ENCODE measurements around the gene DNMT3B.
"Not testable (repeated sequence)": the region's sequence is repeated elsewhere in the genome, so short reads cannot be mapped to it uniquely, and the experiment has no call there.

DNMT3B gene

GRCh38 chr20:32792316-32792715 is 30.1 kb downstream of the DNMT3B start:
- DNase-seq, result no peak

GRCh38 chr20:32792731-32793458 is 30.7 kb downstream of the DNMT3B start:
- no peak for DNase-seq

GRCh38 chr20:32796383-32796948 is 34.3 kb downstream of the DNMT3B start:
- no peak for DNase-seq

- DNase-seq, result no peak
Observed at GRCh38 chr20:32796981-32797451, 34.8 kb downstream of the DNMT3B start.

GRCh38 chr20:32797571-32797970 is 35.4 kb downstream of the DNMT3B start:
- DNase-seq, result not testable (repeated sequence)

- no peak for DNase-seq
Observed at GRCh38 chr20:32798046-32798981, 36.1 kb downstream of the DNMT3B start.

GRCh38 chr20:32803092-32803491 is 40.9 kb downstream of the DNMT3B start:
- DNase-seq, result no peak

- DNase-seq, result no peak
Observed at GRCh38 chr20:32804022-32804715, 42.0 kb downstream of the DNMT3B start.

- DNase-seq, result no peak
Observed at GRCh38 chr20:32804817-32805216, 42.6 kb downstream of the DNMT3B start.

GRCh38 chr20:32805721-32806120 is 43.5 kb downstream of the DNMT3B start:
- DNase-seq, result no peak

GRCh38 chr20:32806356-32806755 is 44.2 kb downstream of the DNMT3B start:
- no peak for DNase-seq

GRCh38 chr20:32807706-32808105 is 45.5 kb downstream of the DNMT3B start:
- DNase-seq, result no peak

GRCh38 chr20:32808438-32808837 is 46.3 kb downstream of the DNMT3B start:
- no peak for DNase-seq

- DNase-seq, result no peak
Observed at GRCh38 chr20:32809907-32810306, 47.7 kb downstream of the DNMT3B start.

GRCh38 chr20:32810941-32811340 is 48.8 kb downstream of the DNMT3B start:
- no peak for DNase-seq

- no peak for DNase-seq
Observed at GRCh38 chr20:32811886-32812285, 49.7 kb downstream of the DNMT3B start.

GRCh38 chr20:32819992-32820697 is 58.0 kb downstream of the DNMT3B start:
- DNase-seq, result peak; percentile 70 to 81

GRCh38 chr20:32820698-32821377 is 58.7 kb downstream of the DNMT3B start:
- DNase-seq, result no peak

GRCh38 chr20:32822225-32822624 is 60.0 kb downstream of the DNMT3B start:
- DNase-seq, result no peak

GRCh38 chr20:32823078-32823477 is 60.9 kb downstream of the DNMT3B start:
- DNase-seq, result peak; percentile 10 to 14

GRCh38 chr20:32823737-32824588 is 61.8 kb downstream of the DNMT3B start:
- DNase-seq, result no peak
